NCI-H2081 treated with DMSO at 0.1 percent for 48 hours (cell line): ENCODE data around the gene HOXA5.

Experiments used
- DNase-seq: peaks from one replicate; lab custom pipeline; 2025; lab: John Stamatoyannopoulos, UW

HOXA5 gene

GRCh38 chr7:27148031-27148755 is 4.7 kb upstream of the HOXA5 start:
- DNase-seq: no peak

- DNase-seq: no peak
Measured at GRCh38 chr7:27147199-27148030, 3.9 kb upstream of the HOXA5 start, which contains the start of gene HOXA6. TSS of gene HOXA6 (minus strand) at chr7:27147774. CDS start at chr7:27147749, 25 bp downstream.

GRCh38 chr7:27146491-27147198 is 3.2 kb upstream of the HOXA5 start:
- DNase-seq: no peak

- DNase-seq: no peak
Measured at GRCh38 chr7:27145914-27146412, 2.5 kb upstream of the HOXA5 start.

- no peak for DNase-seq
Measured at GRCh38 chr7:27145165-27145913, 1.9 kb upstream of the HOXA5 start.

GRCh38 chr7:27144781-27145164 is 1.3 kb upstream of the HOXA5 start:
- no peak for DNase-seq

GRCh38 chr7:27143950-27144780 is 684 bp upstream of the HOXA5 start:
- no peak for DNase-seq

GRCh38 chr7:27142580-27143022 is 880 bp downstream of the HOXA5 start:
- DNase-seq: no peak

- no peak for DNase-seq
Measured at GRCh38 chr7:27141923-27142579, 1.4 kb downstream of the HOXA5 start.

- no peak for DNase-seq
Measured at GRCh38 chr7:27141137-27141922, 2.2 kb downstream of the HOXA5 start.

GRCh38 chr7:27140126-27140857 is 3.2 kb downstream of the HOXA5 start:
- DNase-seq: no peak

- no peak for DNase-seq
Measured at GRCh38 chr7:27139334-27140125, 4.0 kb downstream of the HOXA5 start.

- DNase-seq: no peak
Measured at GRCh38 chr7:27138985-27139333, 4.5 kb downstream of the HOXA5 start.

- no peak for DNase-seq
Measured at GRCh38 chr7:27138472-27138871, 5.0 kb downstream of the HOXA5 start.

GRCh38 chr7:27137640-27138315 is 5.7 kb downstream of the HOXA5 start:
- DNase-seq: no peak

GRCh38 chr7:27134392-27134791 is 9.1 kb downstream of the HOXA5 start:
- DNase-seq: no peak
